ENCODE measurements around the gene GEMIN2.

GRCh38 chr14:39114073-39114838 lies at the start of gene GEMIN2:
- peak; percentile 92 to 98 for TF ChIP-seq POLR2AphosphoS5 (IDR thresholded peaks at IDR 0.05; ENCODE audit: insufficient read depth in 1 of 2, low read depth in 1 of 2)
- TF ChIP-seq, protein P1, sequence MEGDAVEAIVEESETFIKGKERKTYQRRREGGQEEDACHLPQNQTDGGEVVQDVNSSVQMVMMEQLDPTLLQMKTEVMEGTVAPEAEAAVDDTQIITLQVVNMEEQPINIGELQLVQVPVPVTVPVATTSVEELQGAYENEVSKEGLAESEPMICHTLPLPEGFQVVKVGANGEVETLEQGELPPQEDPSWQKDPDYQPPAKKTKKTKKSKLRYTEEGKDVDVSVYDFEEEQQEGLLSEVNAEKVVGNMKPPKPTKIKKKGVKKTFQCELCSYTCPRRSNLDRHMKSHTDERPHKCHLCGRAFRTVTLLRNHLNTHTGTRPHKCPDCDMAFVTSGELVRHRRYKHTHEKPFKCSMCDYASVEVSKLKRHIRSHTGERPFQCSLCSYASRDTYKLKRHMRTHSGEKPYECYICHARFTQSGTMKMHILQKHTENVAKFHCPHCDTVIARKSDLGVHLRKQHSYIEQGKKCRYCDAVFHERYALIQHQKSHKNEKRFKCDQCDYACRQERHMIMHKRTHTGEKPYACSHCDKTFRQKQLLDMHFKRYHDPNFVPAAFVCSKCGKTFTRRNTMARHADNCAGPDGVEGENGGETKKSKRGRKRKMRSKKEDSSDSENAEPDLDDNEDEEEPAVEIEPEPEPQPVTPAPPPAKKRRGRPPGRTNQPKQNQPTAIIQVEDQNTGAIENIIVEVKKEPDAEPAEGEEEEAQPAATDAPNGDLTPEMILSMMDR (IDR thresholded peaks at IDR 0.05) = no peak
